HCT116 (cell line): ENCODE results near the gene PDRG1. TPM values are rescaled to one million over a fixed set of nuclear protein-coding genes. Genes with fewer than 3 reads are reported as not detected.

ENCODE experiments used
- ATAC-seq: fragments of 200-7000 bp; cut with Tn5 transposase; 2 replicates; pipeline ENCODE4 v1.9.1; 2020; ENCODE audit warnings: mild to moderate bottlenecking, moderate library complexity
- BruUV-seq: library from RNA; stranded (reverse); fragments of 400-500 nt; replicated peaks from 2 replicates; lab custom pipeline; 2021; lab: Mats Ljungman, UMichigan
- CTCF ChIA-PET: fragments of 300-600 bp; sonication (Branson Sonifier 250); formaldehyde crosslinking; loops from one replicate; lab custom pipeline; 2021; ENCODE audit warnings: antibody characterized with exemption; lab: Charles Lee
- POLR2A ChIA-PET: fragments of 300-600, 350-600 bp; sonication (Branson Sonifier 250); formaldehyde crosslinking; loops from one replicate; lab custom pipeline; 2021; ENCODE audit warnings: antibody characterized with exemption; lab: Charles Lee
- RAD21 ChIA-PET, 2 experiments: fragments of 300-600 bp; sonication (Branson Sonifier 250); formaldehyde crosslinking; loops; one replicate each; lab custom pipeline; 2023; ENCODE audit warnings: low total read pairs in 2 of 2; ENCODE audit not compliant: uncharacterized antibody in 2 of 2, unreplicated experiment in 2 of 2, low non-redundant PET in 1 of 2; lab: Charles Lee
- DNase-seq: peaks from one replicate; pipeline ENCODE4 v3.0.0-alpha.2; 2010; ENCODE audit warnings: low read depth, low spot score
- H2AFZ ChIP-seq: fragments of 200-600 bp; shearing (Covaris generic), sonication (generic); 2 replicates; pipeline ENCODE4 v1.6.1; 2017; ENCODE audit warnings: low read depth, mixed run types, mixed read lengths, antibody characterized with exemption, low read length; ENCODE audit not compliant: poor library complexity, severe bottlenecking
- H3K27ac ChIP-seq: 2 replicates; pipeline ENCODE4 v1.5.1; 2012; ENCODE audit warnings: low read depth, low read length
- H3K27me3 ChIP-seq: fragments of 200-600 bp; sonication (generic); 2 replicates; pipeline ENCODE4 v1.6.1; 2016; ENCODE audit warnings: mixed run types, low read length, mixed read lengths; ENCODE audit not compliant: insufficient read depth
- H3K36me3 ChIP-seq, 2 experiments: fragments of 200-500 bp in 1 of 2; fragments of 200-600 bp in 1 of 2; sonication (Bioruptor generic) in 1 of 2; sonication (generic) in 1 of 2; 2 replicates each; pipeline versions ENCODE4 v1.5.1 to v1.6.1; 2014 to 2016; ENCODE audit warnings: low read length in 2 of 2, inconsistent platforms in 1 of 2, mixed read lengths in 1 of 2, mixed run types in 1 of 2; ENCODE audit not compliant: insufficient read depth in 2 of 2, control insufficient read depth in 1 of 2
- H3K4me1 ChIP-seq, 2 experiments: fragments of 200-600 bp in 1 of 2; sonication (generic) in 1 of 2; 2 replicates each; pipeline versions ENCODE4 v1.5.1 to v1.6.1; 2012 to 2017; ENCODE audit warnings: low read length in 2 of 2, inconsistent platforms in 1 of 2, mild to moderate bottlenecking in 1 of 2, mixed read lengths in 1 of 2, mixed run types in 1 of 2, moderate library complexity in 1 of 2; ENCODE audit not compliant: insufficient read depth in 2 of 2, control insufficient read depth in 1 of 2
- H3K4me2 ChIP-seq: fragments of 200-600 bp; sonication (generic); 2 replicates; pipeline ENCODE4 v1.6.1; 2017; ENCODE audit warnings: mixed run types, low read length, mixed read lengths
- H3K4me3 ChIP-seq, 2 experiments: fragments of 200-600 bp in 1 of 2; sonication (generic) in 1 of 2; replicated peaks in 1 of 2; 2 replicates each; pipeline ENCODE4 v1.5.1; 2011 to 2016; ENCODE audit warnings: low read length in 2 of 2, control low read depth in 1 of 2, low read depth in 1 of 2, mild to moderate bottlenecking in 1 of 2, mixed read lengths in 1 of 2, mixed run types in 1 of 2
- H3K79me2 ChIP-seq: fragments of 200-600 bp; sonication (generic); 2 replicates; pipeline ENCODE4 v1.6.1; 2017; ENCODE audit warnings: mild to moderate bottlenecking, mixed run types, low read length, moderate library complexity, mixed read lengths; ENCODE audit not compliant: insufficient read depth
- H3K9ac ChIP-seq: fragments of 200-600 bp; sonication (generic); 2 replicates; pipeline ENCODE4 v1.6.1; 2016; ENCODE audit warnings: low read length, mixed read lengths
- H3K9me2 ChIP-seq: fragments of 200-600 bp; sonication (generic), shearing (Covaris generic); 2 replicates; pipeline ENCODE4 v1.6.1; 2017; ENCODE audit warnings: mixed run types, mild to moderate bottlenecking, moderate library complexity; ENCODE audit not compliant: insufficient read depth
- H3K9me3 ChIP-seq, 2 experiments: fragments of 200-500 bp in 1 of 2; fragments of 200-600 bp in 1 of 2; sonication (Bioruptor generic) in 1 of 2; sonication (generic) in 1 of 2; 2 replicates each; pipeline ENCODE4 v1.6.1; 2014 to 2017; ENCODE audit warnings: low read length in 2 of 2, mixed read lengths in 2 of 2, inconsistent platforms in 1 of 2, low read depth in 1 of 2, mild to moderate bottlenecking in 1 of 2, mixed run types in 1 of 2, moderate library complexity in 1 of 2; ENCODE audit not compliant: control insufficient read depth in 1 of 2, insufficient read depth in 1 of 2
- H4K20me1 ChIP-seq: fragments of 200-600 bp; sonication (generic), shearing (Covaris generic); 2 replicates; pipeline ENCODE4 v1.6.1; 2017; ENCODE audit warnings: mixed run types, mild to moderate bottlenecking, moderate library complexity; ENCODE audit not compliant: insufficient read depth
- EZH2 ChIP-seq: fragments of 200-600 bp; sonication (generic); IDR thresholded peaks from 2 replicates; pipeline ENCODE4 v1.6.1; 2017; ENCODE audit warnings: antibody characterized with exemption, mixed run types
- EZH2phosphoT487 ChIP-seq: fragments of 200-600 bp; IDR thresholded peaks from 2 replicates; pipeline ENCODE4 v1.6.1; 2018; ENCODE audit warnings: antibody characterized with exemption, borderline replicate concordance
- MAX ChIP-seq: IDR thresholded peaks from 2 replicates; pipeline ENCODE4 v1.6.1; 2012
- POLR2AphosphoS5 ChIP-seq: IDR thresholded peaks from 2 replicates; pipeline ENCODE4 v1.6.1; 2011; ENCODE audit warnings: mild to moderate bottlenecking, low read depth, low read length, moderate library complexity
- SIN3A ChIP-seq: IDR thresholded peaks from 2 replicates; pipeline ENCODE4 v1.6.1; 2012; ENCODE audit warnings: low read depth
- intact Hi-C: fragments of 100-400 bp; cut with micrococcal nuclease; formaldehyde crosslinking; loops from 2 replicates; pipeline ENCODE4 v1.10.0; 2022
- total RNA-seq: library from RNA; stranded (reverse); gene quantifications from one replicate; pipeline ENCODE4 v1.2.1, GENCODE V29; 2021; ENCODE audit not compliant: unreplicated experiment
- TF ChIP-seq, protein P1 (sequence below), 3 experiments: fragments of 200-600 bp in 1 of 3; sonication (generic) in 1 of 3; IDR thresholded peaks in 2 of 3; conservative IDR thresholded peaks in 1 of 3; 2 replicates each; pipeline ENCODE4 v1.5.1; 2012 to 2017; ENCODE audit warnings: low read depth in 2 of 3, low read length in 2 of 3, antibody characterized with exemption in 1 of 3, borderline replicate concordance in 1 of 3, control low read depth in 1 of 3, mild to moderate bottlenecking in 1 of 3, mixed read lengths in 1 of 3, mixed run types in 1 of 3, moderate library complexity in 1 of 3; ENCODE audit not compliant: insufficient read depth in 1 of 3
- TF ChIP-seq, protein P2 (sequence below): IDR thresholded peaks from 2 replicates; pipeline ENCODE4 v1.6.1; 2012; ENCODE audit warnings: low read depth

The PDRG1 gene
- total RNA-seq, 1 experiment from 2014 or later, result 18.7 TPM

- peak; percentile 46; the same call in 1 of the 2 replicates for ATAC-seq
- no peaks in the 10 kb centered on the region for H3K36me3 ChIP-seq
- no peaks in the 10 kb centered on the region for H3K9me3 ChIP-seq
- ChIA-PET CTCF (no interaction called here), POLR2A (no interaction called here), RAD21 (no interaction called here)
- H3K4me3 ChIP-seq, result no peak overlapping the region
- no peaks in the 10 kb centered on the region for H3K79me2 ChIP-seq
- H3K27ac ChIP-seq, result no peak overlapping the region
- H3K27me3 ChIP-seq, result no peaks in the 10 kb centered on the region
- no peaks in the 10 kb centered on the region for H4K20me1 ChIP-seq
- TF ChIP-seq EZH2phosphoT487 (no peak), EZH2 (no peak), SIN3A (no peak), MAX (no peak), POLR2AphosphoS5 (no peak)
- TF ChIP-seq, protein P1, sequence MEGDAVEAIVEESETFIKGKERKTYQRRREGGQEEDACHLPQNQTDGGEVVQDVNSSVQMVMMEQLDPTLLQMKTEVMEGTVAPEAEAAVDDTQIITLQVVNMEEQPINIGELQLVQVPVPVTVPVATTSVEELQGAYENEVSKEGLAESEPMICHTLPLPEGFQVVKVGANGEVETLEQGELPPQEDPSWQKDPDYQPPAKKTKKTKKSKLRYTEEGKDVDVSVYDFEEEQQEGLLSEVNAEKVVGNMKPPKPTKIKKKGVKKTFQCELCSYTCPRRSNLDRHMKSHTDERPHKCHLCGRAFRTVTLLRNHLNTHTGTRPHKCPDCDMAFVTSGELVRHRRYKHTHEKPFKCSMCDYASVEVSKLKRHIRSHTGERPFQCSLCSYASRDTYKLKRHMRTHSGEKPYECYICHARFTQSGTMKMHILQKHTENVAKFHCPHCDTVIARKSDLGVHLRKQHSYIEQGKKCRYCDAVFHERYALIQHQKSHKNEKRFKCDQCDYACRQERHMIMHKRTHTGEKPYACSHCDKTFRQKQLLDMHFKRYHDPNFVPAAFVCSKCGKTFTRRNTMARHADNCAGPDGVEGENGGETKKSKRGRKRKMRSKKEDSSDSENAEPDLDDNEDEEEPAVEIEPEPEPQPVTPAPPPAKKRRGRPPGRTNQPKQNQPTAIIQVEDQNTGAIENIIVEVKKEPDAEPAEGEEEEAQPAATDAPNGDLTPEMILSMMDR (IDR thresholded peaks at IDR 0.05 in 2 of 3, conservative IDR thresholded peaks at IDR 0.05 in 1 of 3; ENCODE audit: borderline replicate concordance in 1 of 3, insufficient read depth in 1 of 3, low read depth in 2 of 3, low read length in 2 of 3), result no peak
- TF ChIP-seq, protein P2, sequence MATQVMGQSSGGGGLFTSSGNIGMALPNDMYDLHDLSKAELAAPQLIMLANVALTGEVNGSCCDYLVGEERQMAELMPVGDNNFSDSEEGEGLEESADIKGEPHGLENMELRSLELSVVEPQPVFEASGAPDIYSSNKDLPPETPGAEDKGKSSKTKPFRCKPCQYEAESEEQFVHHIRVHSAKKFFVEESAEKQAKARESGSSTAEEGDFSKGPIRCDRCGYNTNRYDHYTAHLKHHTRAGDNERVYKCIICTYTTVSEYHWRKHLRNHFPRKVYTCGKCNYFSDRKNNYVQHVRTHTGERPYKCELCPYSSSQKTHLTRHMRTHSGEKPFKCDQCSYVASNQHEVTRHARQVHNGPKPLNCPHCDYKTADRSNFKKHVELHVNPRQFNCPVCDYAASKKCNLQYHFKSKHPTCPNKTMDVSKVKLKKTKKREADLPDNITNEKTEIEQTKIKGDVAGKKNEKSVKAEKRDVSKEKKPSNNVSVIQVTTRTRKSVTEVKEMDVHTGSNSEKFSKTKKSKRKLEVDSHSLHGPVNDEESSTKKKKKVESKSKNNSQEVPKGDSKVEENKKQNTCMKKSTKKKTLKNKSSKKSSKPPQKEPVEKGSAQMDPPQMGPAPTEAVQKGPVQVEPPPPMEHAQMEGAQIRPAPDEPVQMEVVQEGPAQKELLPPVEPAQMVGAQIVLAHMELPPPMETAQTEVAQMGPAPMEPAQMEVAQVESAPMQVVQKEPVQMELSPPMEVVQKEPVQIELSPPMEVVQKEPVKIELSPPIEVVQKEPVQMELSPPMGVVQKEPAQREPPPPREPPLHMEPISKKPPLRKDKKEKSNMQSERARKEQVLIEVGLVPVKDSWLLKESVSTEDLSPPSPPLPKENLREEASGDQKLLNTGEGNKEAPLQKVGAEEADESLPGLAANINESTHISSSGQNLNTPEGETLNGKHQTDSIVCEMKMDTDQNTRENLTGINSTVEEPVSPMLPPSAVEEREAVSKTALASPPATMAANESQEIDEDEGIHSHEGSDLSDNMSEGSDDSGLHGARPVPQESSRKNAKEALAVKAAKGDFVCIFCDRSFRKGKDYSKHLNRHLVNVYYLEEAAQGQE, result no peak
- DNase-seq, result no peak
- peaks cover 0 to 6% of the 10 kb centered on the region in 2 experiments; a peak in 2 of 4 replicates for H3K4me1 ChIP-seq
- intact Hi-C loops, result no loop called here
- H2AFZ ChIP-seq, result no peak overlapping the region
- H3K9me2 ChIP-seq, result no peaks in the 10 kb centered on the region
- BruUV-seq, result no TSS peak
- H3K9ac ChIP-seq, result no peak overlapping the region
- no peak overlapping the region for H3K4me2 ChIP-seq
Measured at GRCh38 chr20:31936420-31936819, 15.4 kb downstream of the PDRG1 start.
